Erythroblast (primary cell): ENCODE data around the gene CXXC1.

ENCODE experiments used
- GATA1 ChIP-seq: IDR thresholded peaks from 2 replicates; pipeline ENCODE4 v1.6.1; 2011; ENCODE audit warnings: low read depth, mild to moderate bottlenecking, control low read depth, low read length, moderate library complexity
- POLR2A ChIP-seq: IDR thresholded peaks from 2 replicates; pipeline ENCODE4 v1.6.1; 2011; ENCODE audit warnings: mild to moderate bottlenecking, low read length

GRCh38 chr18:50315100-50315871 lies 27.8 kb upstream of the CXXC1 start:
- TF ChIP-seq POLR2A (no peak), GATA1 (no peak)
